Measurements from ENCODE around the gene FSIP1.

GRCh38 chr15:39595338-39596221 lies 187.1 kb downstream of the FSIP1 start:
- no peak for TF ChIP-seq POLR2AphosphoS5 (IDR thresholded peaks at IDR 0.05; ENCODE audit: low read depth, low read length)
- TF ChIP-seq SIN3A (IDR thresholded peaks at IDR 0.05; ENCODE audit: borderline replicate concordance, insufficient read depth, low read length): no peak
